IMR-90 (cell line): ENCODE data around the gene NR4A1. TPM values are rescaled to one million over a fixed set of nuclear protein-coding genes. Genes with fewer than 3 reads are reported as not detected.

Source experiments
- ATAC-seq: fragments of 200-7000 bp; cut with Tn5 transposase; 2 replicates; pipeline ENCODE4 v1.9.1; 2020; ENCODE audit warnings: low read depth, mild to moderate bottlenecking, moderate library complexity
- BruUV-seq: library from RNA; stranded (reverse); fragments of 400-500 nt; replicated peaks from 2 replicates; lab custom pipeline; 2021; lab: Mats Ljungman, UMichigan
- CTCF ChIA-PET: fragments of 300-600 bp; formaldehyde crosslinking; extraction: SDS; loops from one replicate; lab custom pipeline; 2021; ENCODE audit warnings: antibody characterized with exemption; lab: Yijun Ruan, JAX
- POLR2A ChIA-PET: fragments of 300-600 bp; sonication (Branson Sonifier 250); formaldehyde crosslinking; loops from one replicate; lab custom pipeline; 2022; ENCODE audit warnings: antibody characterized with exemption; ENCODE audit not compliant: unreplicated experiment; lab: Charles Lee
- DNase-seq: peaks from one replicate; pipeline ENCODE4 v3.0.0; 2013
- H2AFZ ChIP-seq: replicated peaks from 2 replicates; pipeline ENCODE3; 2013; ENCODE audit warnings: low read length, mild to moderate bottlenecking; ENCODE audit not compliant: poor library complexity
- H2AK5ac ChIP-seq: 2 replicates; pipeline ENCODE4 v1.6.1; 2013; ENCODE audit warnings: low read depth, low read length, inconsistent platforms
- H2AK9ac ChIP-seq: replicated peaks from 2 replicates; pipeline ENCODE3; 2013; ENCODE audit warnings: mild to moderate bottlenecking, low read depth, low read length, moderate library complexity; ENCODE audit not compliant: poor library complexity
- H2BK120ac ChIP-seq: 2 replicates; pipeline ENCODE4 v1.6.1; 2013; ENCODE audit warnings: low read depth, low read length, inconsistent platforms
- H2BK15ac ChIP-seq: 3 replicates; pipeline ENCODE4 v1.6.1; 2013; ENCODE audit warnings: low read depth, low read length, inconsistent platforms
- H2BK20ac ChIP-seq: 2 replicates; pipeline ENCODE4 v1.6.1; 2013; ENCODE audit warnings: low read depth, mild to moderate bottlenecking, inconsistent platforms, low read length, moderate library complexity
- H2BK5ac ChIP-seq: 2 replicates; pipeline ENCODE4 v1.6.1; 2013; ENCODE audit warnings: mild to moderate bottlenecking, low read depth, low read length, inconsistent platforms; ENCODE audit not compliant: poor library complexity, severe bottlenecking
- H3K14ac ChIP-seq: replicated peaks from 2 replicates; pipeline ENCODE4 v1.6.1; 2013; ENCODE audit warnings: low read depth, low read length, inconsistent platforms
- H3K18ac ChIP-seq: 2 replicates; pipeline ENCODE4 v1.6.1; 2013; ENCODE audit warnings: low read depth, low read length, control low read depth
- H3K23ac ChIP-seq: 2 replicates; pipeline ENCODE4 v1.6.1; 2013; ENCODE audit warnings: low read depth, low read length, inconsistent platforms
- H3K27ac ChIP-seq: 2 replicates; pipeline ENCODE4 v1.5.1; 2013; ENCODE audit warnings: mild to moderate bottlenecking, control low read depth, low read length; ENCODE audit not compliant: insufficient read depth
- H3K27me3 ChIP-seq: 2 replicates; pipeline ENCODE4 v1.6.1; 2013; ENCODE audit warnings: low read length; ENCODE audit not compliant: control insufficient read depth, insufficient read depth
- H3K36me3 ChIP-seq: 2 replicates; pipeline ENCODE4 v1.6.1; 2013; ENCODE audit warnings: low read length, mixed read lengths; ENCODE audit not compliant: control insufficient read depth, insufficient read depth
- H3K4ac ChIP-seq: 2 replicates; pipeline ENCODE4 v1.6.1; 2013; ENCODE audit warnings: low read depth, low read length, inconsistent platforms
- H3K4me1 ChIP-seq: 2 replicates; pipeline ENCODE4 v1.6.1; 2013; ENCODE audit warnings: low read length, mixed read lengths; ENCODE audit not compliant: control insufficient read depth, insufficient read depth
- H3K4me2 ChIP-seq: 2 replicates; pipeline ENCODE4 v1.6.1; 2013; ENCODE audit warnings: low read depth, mild to moderate bottlenecking, control low read depth, low read length, moderate library complexity
- H3K4me3 ChIP-seq: 2 replicates; pipeline ENCODE4 v1.5.1; 2013; ENCODE audit warnings: low read depth, mild to moderate bottlenecking, control low read depth, low read length, moderate library complexity; ENCODE audit not compliant: insufficient read depth
- H3K56ac ChIP-seq: 2 replicates; pipeline ENCODE4 v1.6.1; 2013; ENCODE audit warnings: low read length, inconsistent platforms; ENCODE audit not compliant: insufficient read depth; ENCODE audit errors: extremely low read depth
- H3K79me1 ChIP-seq, 2 experiments: 2 replicates each; pipeline ENCODE4 v1.6.1; 2013; ENCODE audit warnings: low read length in 2 of 2, inconsistent platforms in 1 of 2, low read depth in 1 of 2
- H3K9ac ChIP-seq: 2 replicates; pipeline ENCODE4 v1.6.1; 2013; ENCODE audit warnings: low read depth, low read length, control low read depth
- H3K9me1 ChIP-seq: 2 replicates; pipeline ENCODE4 v1.6.1; 2013; ENCODE audit warnings: low read length, inconsistent platforms; ENCODE audit not compliant: insufficient read depth
- H3K9me3 ChIP-seq: 2 replicates; pipeline ENCODE4 v1.6.1; 2013; ENCODE audit warnings: low read length; ENCODE audit not compliant: control insufficient read depth, insufficient read depth
- H4K20me1 ChIP-seq: 2 replicates; pipeline ENCODE4 v1.6.1; 2013; ENCODE audit warnings: low read length, inconsistent platforms; ENCODE audit not compliant: insufficient read depth
- H4K5ac ChIP-seq: 2 replicates; pipeline ENCODE4 v1.6.1; 2013; ENCODE audit warnings: mild to moderate bottlenecking, low read depth, low read length, control low read depth
- H4K8ac ChIP-seq, 2 experiments: 2 replicates each; pipeline ENCODE4 v1.6.1; 2013; ENCODE audit warnings: low read depth in 2 of 2, low read length in 2 of 2, control low read depth in 1 of 2, inconsistent platforms in 1 of 2
- H4K91ac ChIP-seq: 2 replicates; pipeline ENCODE4 v1.6.1; 2013; ENCODE audit warnings: low read depth, low read length, inconsistent platforms; ENCODE audit not compliant: insufficient read depth
- MAZ ChIP-seq: IDR thresholded peaks from 2 replicates; pipeline ENCODE4 v1.6.1; 2012; ENCODE audit warnings: low read depth, mild to moderate bottlenecking, low read length, improper control_type of control experiment, moderate library complexity, borderline replicate concordance
- POLR2A ChIP-seq: IDR thresholded peaks from 2 replicates; pipeline ENCODE4 v1.6.1; 2012; ENCODE audit warnings: mild to moderate bottlenecking, low read depth, low read length
- RCOR1 ChIP-seq: IDR thresholded peaks from 2 replicates; pipeline ENCODE4 v1.6.1; 2012; ENCODE audit warnings: mild to moderate bottlenecking, low read length, improper control_type of control experiment; ENCODE audit not compliant: insufficient replicate concordance
- RFX5 ChIP-seq: IDR thresholded peaks from 2 replicates; pipeline ENCODE4 v1.8.0; 2012; ENCODE audit warnings: low read depth, mild to moderate bottlenecking, low read length, moderate library complexity
- WGBS, 2 experiments: methylation state at CpG; one replicate each; pipeline versions ENCODE4 v1.1.5 to v1.1.7; 2013; ENCODE audit warnings: missing lambda C conversion rate in 2 of 2; ENCODE audit not compliant: insufficient read length in 1 of 2; ENCODE audit errors: extremely low coverage in 2 of 2; 5-methylcytosine and 5-hydroxymethylcytosine counted together
- dilution Hi-C: fragments of 300-500 bp; cut with HindIII; formaldehyde crosslinking; loops from one replicate; pipeline ENCODE4 v1.14.3; 2018; ENCODE audit warnings: low sequenced_read_pairs; ENCODE audit not compliant: unreplicated experiment
- in situ Hi-C: fragments of 300-500 bp; cut with MboI; formaldehyde crosslinking; loops from 3 replicates; pipeline ENCODE4 v1.14.3; 2019; ENCODE audit warnings: low sequenced_read_pairs, inconsistent platforms, mixed read lengths
- intact Hi-C: fragments of 100-400 bp; cut with micrococcal nuclease; formaldehyde crosslinking; loops from 2 replicates; pipeline ENCODE4 v1.10.0; 2022
- polyA plus RNA-seq, 3 experiments: library from polyadenylated mRNA; depleted of rRNA; stranded (reverse); fragments of >200 nt; gene quantifications; 2 replicates each; pipeline ENCODE4 v1.2.3, GENCODE V29; 2012; ENCODE audit warnings: low replicate concordance in 1 of 3
- total RNA-seq: library from RNA; depleted of rRNA; stranded (reverse); fragments of >200 nt; gene quantifications from 2 replicates; pipeline ENCODE4 v1.2.3, GENCODE V29; 2012

NR4A1 gene
- total and polyA plus RNA-seq, 2 of the 4 experiments (the other 2 are of a cell fraction) = 6.6 to 34.1 TPM

GRCh38 chr12:52059582-52060497 is 8.6 kb downstream of the NR4A1 start (continued):
- TF ChIP-seq RFX5 (no peak), RCOR1 (no peak)

GRCh38 chr12:52060498-52061177 is 9.4 kb downstream of the NR4A1 start:
- Histone ChIP-seq H3K4me2 (no peak overlapping the region), H4K91ac (no peak overlapping the region), H3K27ac (no peak overlapping the region), H2BK15ac (no peak overlapping the region), H3K4ac (no peak overlapping the region), H4K8ac (no peak overlapping the region), H3K56ac (no peak overlapping the region), H3K9me1 (peaks cover 9% of the 10 kb centered on the region), H3K36me3 (peaks cover 32% of the 10 kb centered on the region), H4K20me1 (peaks cover 10% of the 10 kb centered on the region), H3K27me3 (no peaks in the 10 kb centered on the region), H3K23ac (no peak overlapping the region), H3K14ac (no peak overlapping the region), H3K4me1 (peaks cover 24% of the 10 kb centered on the region), H3K9me3 (no peaks in the 10 kb centered on the region), H3K18ac (no peak overlapping the region), H3K79me1 (peaks cover 0 to 9% of the 10 kb centered on the region in 2 experiments; a peak in 1 of 4 replicates), H2BK120ac (no peak overlapping the region), H2AFZ (no peak overlapping the region), H2AK9ac (no peak overlapping the region), H3K4me3 (no peak overlapping the region), H4K5ac (no peak overlapping the region), H2BK20ac (no peak overlapping the region), H2AK5ac (peak overlapping the region; percentile 14; the same call in 1 of the 2 replicates), H3K9ac (no peak overlapping the region), H2BK5ac (no peak overlapping the region)
- BruUV-seq = no TSS peak
- DNase-seq (peak; percentile 71), ATAC-seq (no peak)
- in situ Hi-C loops (no loop called here), dilution Hi-C loops (no loop called here), intact Hi-C loops (no loop called here)
- TF ChIP-seq RCOR1 (no peak), MAZ (0 out of 2 replicates have a peak, but pooled peaks have one; percentile 9), POLR2A (peak; percentile 4; the same call in 1 of the 2 replicates)
- ChIA-PET CTCF (interaction anchor here (1.2 to 2.2 kb wide), 2 partner anchors 8 to 35 kb away, joined by 4 to 10 read pairs; no protein-coding TSS in a partner anchor), POLR2A (no interaction called here)
- WGBS, 2 experiments = 82% methylated on average over 5 of the region's 14 CpGs; no CpG with 5 or more reads in 1 of the 2 experiments
